Ishikawa (cell line): ENCODE measurements around the gene ANO4.

Source experiments
- CEBPB ChIP-seq: IDR thresholded peaks from 2 replicates; pipeline ENCODE4 v1.6.1; 2012
- CREB1 ChIP-seq: IDR thresholded peaks from 2 replicates; pipeline ENCODE4 v1.6.1; 2012; ENCODE audit warnings: low read depth
- EGR1 ChIP-seq: IDR thresholded peaks from 2 replicates; pipeline ENCODE4 v1.6.1; 2012
- EP300 ChIP-seq: IDR thresholded peaks from 2 replicates; pipeline ENCODE4 v1.6.1; 2012; ENCODE audit warnings: borderline replicate concordance
- FOXM1 ChIP-seq: IDR thresholded peaks from 2 replicates; pipeline ENCODE4 v1.6.1; 2012; ENCODE audit warnings: low read depth, borderline replicate concordance
- MAX ChIP-seq: IDR thresholded peaks from 2 replicates; pipeline ENCODE4 v1.6.1; 2012
- NFIC ChIP-seq: IDR thresholded peaks from 2 replicates; pipeline ENCODE4 v1.6.1; 2012
- RAD21 ChIP-seq: IDR thresholded peaks from 2 replicates; pipeline ENCODE4 v1.6.1; 2012; ENCODE audit warnings: low read depth
- REST ChIP-seq: IDR thresholded peaks from 2 replicates; pipeline ENCODE4 v1.6.1; 2012; ENCODE audit warnings: low read depth, mild to moderate bottlenecking
- TAF1 ChIP-seq: IDR thresholded peaks from 2 replicates; pipeline ENCODE4 v1.6.1; 2012; ENCODE audit warnings: low read depth, mild to moderate bottlenecking
- TCF12 ChIP-seq: IDR thresholded peaks from 2 replicates; pipeline ENCODE4 v1.6.1; 2012; ENCODE audit warnings: low read depth
- TEAD4 ChIP-seq: IDR thresholded peaks from 2 replicates; pipeline ENCODE4 v1.6.1; 2012
- YY1 ChIP-seq: IDR thresholded peaks from 2 replicates; pipeline ENCODE4 v1.6.1; 2012; ENCODE audit warnings: low read depth
- ZBTB7A ChIP-seq: IDR thresholded peaks from 2 replicates; pipeline ENCODE4 v1.6.1; 2012; ENCODE audit warnings: low read depth

- no peak for TF ChIP-seq RAD21
- no peak for TF ChIP-seq NFIC
- no peak for TF ChIP-seq CEBPB
- TF ChIP-seq EP300: no peak
- no peak for TF ChIP-seq MAX
- TF ChIP-seq YY1: no peak
- no peak for TF ChIP-seq FOXM1
- no peak for TF ChIP-seq EGR1
- TF ChIP-seq TCF12: no peak
- no peak for TF ChIP-seq REST
- no peak for TF ChIP-seq TAF1
- TF ChIP-seq TEAD4: no peak
- TF ChIP-seq CREB1: no peak
- TF ChIP-seq ZBTB7A: no peak
Measured at GRCh38 chr12:100767950-100768349, 26.6 kb upstream of the ANO4 start.
